ENCODE data around the gene ONECUT3.

- no peak for TF ChIP-seq CTCF (IDR thresholded peaks at IDR 0.05; ENCODE audit: low read depth, low read length)
- no peak for TF ChIP-seq EZH2phosphoT487 (IDR thresholded peaks at IDR 0.05; ENCODE audit: low read depth)
Observed at GRCh38 chr19:1809678-1810077, 56.4 kb downstream of the ONECUT3 start.
